Caco-2 (cell line): ENCODE data around the gene SYPL1. TPM values are rescaled to one million over a fixed set of nuclear protein-coding genes. Genes with fewer than 3 reads are reported as not detected.

Source experiments
- BruUV-seq: library from RNA; stranded (reverse); fragments of 400-500 nt; replicated peaks from 2 replicates; lab custom pipeline; 2021; lab: Mats Ljungman, UMichigan
- CTCF ChIA-PET: fragments of 300-600 bp; sonication (Branson Sonifier 250); formaldehyde crosslinking; loops from one replicate; lab custom pipeline; 2022; ENCODE audit warnings: antibody characterized with exemption; lab: Charles Lee
- POLR2A ChIA-PET: fragments of 300-600 bp; sonication (Branson Sonifier 250); formaldehyde crosslinking; loops from one replicate; lab custom pipeline; 2022; ENCODE audit warnings: antibody characterized with exemption; lab: Charles Lee
- DNase-seq, 2 experiments: peaks; one replicate each; pipeline versions ENCODE4 v3.0.0 to v3.0.0-alpha.2; 2020 to 2022
- H3K27me3 ChIP-seq: replicated peaks from 2 replicates; pipeline ENCODE4 v1.6.0; 2011; ENCODE audit warnings: low read length; ENCODE audit not compliant: control insufficient read depth, insufficient read depth
- H3K36me3 ChIP-seq: 2 replicates; pipeline ENCODE4 v1.5.1; 2011; ENCODE audit warnings: low read length; ENCODE audit not compliant: control insufficient read depth, insufficient read depth
- H3K4me1 ChIP-seq: fragments of 250-450 bp; sonication (Bioruptor Pico); 2 replicates; pipeline ENCODE4 v1.5.1; 2020; ENCODE audit warnings: mild to moderate bottlenecking
- H3K4me3 ChIP-seq: 2 replicates; pipeline ENCODE4 v1.5.1; 2011; ENCODE audit warnings: low read depth, mild to moderate bottlenecking, control low read depth, low read length
- H3K9me3 ChIP-seq: fragments of 250-450 bp; sonication (Bioruptor Pico); 2 replicates; pipeline ENCODE4 v1.5.1; 2020; ENCODE audit warnings: mild to moderate bottlenecking, moderate library complexity
- H3K27ac Mint-ChIP-seq: one replicate; pipeline ENCODE4 v1.8.0; 2022; ENCODE audit warnings: mixed read lengths; ENCODE audit not compliant: unreplicated experiment
- H3K27me3 Mint-ChIP-seq: one replicate; pipeline ENCODE4 v1.8.0; 2022; ENCODE audit warnings: mixed read lengths; ENCODE audit not compliant: insufficient read depth, unreplicated experiment
- H3K36me3 Mint-ChIP-seq: one replicate; pipeline ENCODE4 v1.8.0; 2022; ENCODE audit warnings: mild to moderate bottlenecking, mixed read lengths; ENCODE audit not compliant: insufficient read depth, unreplicated experiment
- H3K4me1 Mint-ChIP-seq: one replicate; pipeline ENCODE4 v1.8.0; 2022; ENCODE audit warnings: low read depth, mixed read lengths; ENCODE audit not compliant: unreplicated experiment
- H3K4me3 Mint-ChIP-seq: one replicate; pipeline ENCODE4 v1.8.0; 2022; ENCODE audit warnings: mild to moderate bottlenecking, moderate library complexity, mixed read lengths; ENCODE audit not compliant: unreplicated experiment
- H3K9me3 Mint-ChIP-seq: one replicate; pipeline ENCODE4 v1.8.0; 2022; ENCODE audit warnings: mixed read lengths; ENCODE audit not compliant: unreplicated experiment
- CTCF ChIP-seq, 2 experiments: fragments of 200-600 bp in 1 of 2; IDR thresholded peaks; 1 replicate in 1 of 2; 2 replicates in 1 of 2; pipeline versions ENCODE4 v1.5.1 to v1.8.0; 2011 to 2022; ENCODE audit warnings: antibody characterized with exemption in 1 of 2, control low read depth in 1 of 2, inconsistent platforms in 1 of 2, low read depth in 1 of 2, low read length in 1 of 2, mild to moderate bottlenecking in 1 of 2, moderate library complexity in 1 of 2; ENCODE audit not compliant: insufficient read depth in 1 of 2, severe bottlenecking in 1 of 2, unreplicated experiment in 1 of 2
- intact Hi-C: fragments of 100-400 bp; cut with micrococcal nuclease; formaldehyde crosslinking; loops from one replicate; pipeline ENCODE4 v1.10.0; 2022; ENCODE audit not compliant: unreplicated experiment
- total RNA-seq: library from RNA; stranded (reverse); gene quantifications from 2 replicates; pipeline ENCODE4 v1.2.3, GENCODE V29; 2022

The SYPL1 gene
- total RNA-seq, 1 experiment from 2014 or later: 81.0 TPM

GRCh38 chr7:106053109-106053508 lies 59.0 kb downstream of the SYPL1 start:
- TF ChIP-seq CTCF (IDR thresholded peaks at IDR 0.05; ENCODE audit: insufficient read depth in 1 of 2, low read depth in 1 of 2, low read length in 1 of 2, severe bottlenecking in 1 of 2, unreplicated experiment in 1 of 2): no peak
- no peaks in the 10 kb centered on the region for H3K4me1 Mint-ChIP-seq
- H3K4me3 ChIP-seq: no peak overlapping the region

DNA sequence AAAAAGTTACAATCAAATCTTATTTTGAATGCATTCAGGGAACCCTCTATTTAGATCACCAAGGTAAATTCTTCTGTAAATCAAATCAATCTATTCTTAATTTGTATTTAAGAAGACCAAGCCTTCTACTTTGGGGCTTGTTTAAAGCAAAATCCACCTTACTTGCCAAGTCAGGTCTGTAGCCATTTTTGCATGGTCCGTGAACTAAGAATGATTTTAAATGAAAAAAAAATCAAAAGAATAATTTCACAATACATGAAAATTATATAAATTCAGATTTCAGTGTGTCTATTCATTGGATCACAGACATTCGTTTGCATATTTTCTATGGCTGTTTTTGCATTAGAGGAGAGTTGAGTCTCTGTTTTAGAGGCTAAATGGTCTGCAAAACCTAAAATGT lies 59.4 kb downstream of the SYPL1 start:
- CTCF ChIA-PET: no interaction called here

More at GRCh38 chr7:106053109-106053508, 59.0 kb downstream of the SYPL1 start:
- H3K9me3 Mint-ChIP-seq: no peaks in the 10 kb centered on the region
- Histone ChIP-seq H3K4me1 (no peaks in the 10 kb centered on the region; the same call in 1 of the 2 replicates), H3K27me3 (peaks cover 1% of the 10 kb centered on the region; the same call in 1 of the 2 replicates), H3K36me3 (no peaks in the 10 kb centered on the region), H3K9me3 (no peaks in the 10 kb centered on the region)
- H3K36me3 Mint-ChIP-seq: no peaks in the 10 kb centered on the region
- ChIA-PET CTCF (no interaction called here), POLR2A (no interaction called here)
- intact Hi-C loops: loop anchor here (10.0 kb wide), 1 partner anchor 412 kb away; no protein-coding TSS in a partner anchor
- H3K27me3 Mint-ChIP-seq: peaks cover 6% of the 10 kb centered on the region
- no peak overlapping the region for H3K4me3 Mint-ChIP-seq
- H3K27ac Mint-ChIP-seq: no peak overlapping the region
- no TSS peak for BruUV-seq
- no peak for DNase-seq

GRCh38 chr7:106050746-106051117 lies 61.4 kb downstream of the SYPL1 start:
- H3K4me1 Mint-ChIP-seq: no peaks in the 10 kb centered on the region
- CTCF ChIA-PET: interaction anchor here (0.7 to 1.6 kb wide), 2 partner anchors 103 to 393 kb away, joined by 3 to 8 read pairs; no protein-coding TSS in a partner anchor
- peaks cover 8% of the 10 kb centered on the region for H3K27me3 Mint-ChIP-seq
- no peak overlapping the region for H3K27ac Mint-ChIP-seq
- no peaks in the 10 kb centered on the region for H3K36me3 Mint-ChIP-seq
- H3K27me3 ChIP-seq: peaks cover 1% of the 10 kb centered on the region; the same call in 1 of the 2 replicates
- H3K9me3 ChIP-seq: no peaks in the 10 kb centered on the region
- H3K9me3 Mint-ChIP-seq: no peaks in the 10 kb centered on the region
- intact Hi-C loops: loop anchor here (10.0 kb wide), 1 partner anchor 414 kb away; no protein-coding TSS in a partner anchor
- POLR2A ChIA-PET: no interaction called here
- no peak for DNase-seq
- BruUV-seq: no TSS peak
- H3K4me3 ChIP-seq: no peak overlapping the region
- H3K36me3 ChIP-seq: no peaks in the 10 kb centered on the region
- TF ChIP-seq CTCF (IDR thresholded peaks at IDR 0.05; ENCODE audit: insufficient read depth in 1 of 2, low read depth in 1 of 2, low read length in 1 of 2, severe bottlenecking in 1 of 2, unreplicated experiment in 1 of 2): no peak
- H3K4me1 ChIP-seq: no peaks in the 10 kb centered on the region
- no peak overlapping the region for H3K4me3 Mint-ChIP-seq

More for the DNA sequence above, 59.4 kb downstream of the SYPL1 start:
- Histone ChIP-seq H3K4me3 (no peak overlapping the region), H3K27me3 (peaks cover 1% of the 10 kb centered on the region; the same call in 1 of the 2 replicates), H3K36me3 (no peaks in the 10 kb centered on the region), H3K9me3 (no peaks in the 10 kb centered on the region), H3K4me1 (no peaks in the 10 kb centered on the region; the same call in 1 of the 2 replicates)
- no TSS peak for BruUV-seq
- H3K27ac Mint-ChIP-seq: no peak overlapping the region
- TF ChIP-seq CTCF (IDR thresholded peaks at IDR 0.05; ENCODE audit: insufficient read depth in 1 of 2, low read depth in 1 of 2, low read length in 1 of 2, severe bottlenecking in 1 of 2, unreplicated experiment in 1 of 2): no peak
- POLR2A ChIA-PET: no interaction called here
- no peak overlapping the region for H3K4me3 Mint-ChIP-seq
- DNase-seq: no peak
- no peaks in the 10 kb centered on the region for H3K9me3 Mint-ChIP-seq
- intact Hi-C loops: loop anchor here (10.0 kb wide), 1 partner anchor 412 kb away; no protein-coding TSS in a partner anchor
- H3K36me3 Mint-ChIP-seq: no peaks in the 10 kb centered on the region
- H3K27me3 Mint-ChIP-seq: peaks cover 6% of the 10 kb centered on the region
- no peaks in the 10 kb centered on the region for H3K4me1 Mint-ChIP-seq
